NB4 (cell line): Measurements from ENCODE around the gene RFTN1.

ENCODE experiments used
- CTCF ChIP-seq: IDR thresholded peaks from one replicate; pipeline ENCODE4 v1.5.1; 2012; ENCODE audit warnings: low read depth, low read length
- MAX ChIP-seq: IDR thresholded peaks from 2 replicates; pipeline ENCODE4 v1.6.1; 2011; ENCODE audit warnings: low read depth, low read length
- MYC ChIP-seq: IDR thresholded peaks from 2 replicates; pipeline ENCODE4 v1.6.1; 2011; ENCODE audit warnings: low read depth, low read length
- POLR2A ChIP-seq: IDR thresholded peaks from 2 replicates; pipeline ENCODE4 v1.6.1; 2011; ENCODE audit warnings: mild to moderate bottlenecking; ENCODE audit not compliant: insufficient read length; ENCODE audit errors: extremely low read depth

GRCh38 chr3:16355828-16356227 is 157.7 kb downstream of the RFTN1 start:
- TF ChIP-seq CTCF (no peak), POLR2A (no peak), MAX (no peak), MYC (no peak)
